ENCODE results near the gene LRRC72. TPM values are rescaled to one million over a fixed set of nuclear protein-coding genes. Genes with fewer than 3 reads are reported as not detected.

LRRC72 gene
- total and polyA plus RNA-seq, 2 experiments from 2014 or later: not detected

DNA sequence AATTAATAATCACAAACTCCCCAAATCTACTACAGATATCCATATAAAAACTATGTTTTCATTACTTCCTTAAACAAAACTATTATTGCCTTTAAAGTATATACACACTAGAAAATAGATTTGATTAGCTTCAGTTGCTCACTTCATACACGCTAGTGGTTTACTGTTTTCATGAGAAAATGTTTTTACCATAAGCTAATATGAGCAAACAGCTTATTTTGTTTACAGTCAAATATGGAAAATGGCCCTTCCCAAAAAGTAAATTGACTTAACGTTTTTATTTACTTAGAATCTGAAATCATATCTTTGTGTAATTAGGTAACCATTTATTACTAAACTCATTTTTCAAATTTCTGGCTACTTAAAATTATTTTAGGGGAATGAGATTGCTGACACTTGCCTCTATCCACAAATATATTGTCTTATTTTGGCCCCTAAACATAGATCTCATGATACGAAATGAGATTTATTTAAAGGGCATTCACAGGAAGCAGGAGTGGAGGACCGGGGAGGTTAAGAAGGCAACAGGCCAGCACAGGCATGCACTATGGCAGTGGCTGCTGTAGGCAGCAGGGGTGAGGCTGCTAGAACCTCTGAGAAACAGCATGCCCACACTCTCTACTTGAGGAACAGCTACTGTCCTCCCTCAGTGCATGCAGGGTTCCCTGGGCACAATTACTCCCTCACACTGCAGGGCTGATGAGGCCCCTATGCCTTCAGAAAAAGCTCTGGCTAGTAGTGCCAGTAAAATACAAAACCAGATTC lies 31.5 kb upstream of the LRRC72 start (continued):
- TF ChIP-seq, protein P1, sequence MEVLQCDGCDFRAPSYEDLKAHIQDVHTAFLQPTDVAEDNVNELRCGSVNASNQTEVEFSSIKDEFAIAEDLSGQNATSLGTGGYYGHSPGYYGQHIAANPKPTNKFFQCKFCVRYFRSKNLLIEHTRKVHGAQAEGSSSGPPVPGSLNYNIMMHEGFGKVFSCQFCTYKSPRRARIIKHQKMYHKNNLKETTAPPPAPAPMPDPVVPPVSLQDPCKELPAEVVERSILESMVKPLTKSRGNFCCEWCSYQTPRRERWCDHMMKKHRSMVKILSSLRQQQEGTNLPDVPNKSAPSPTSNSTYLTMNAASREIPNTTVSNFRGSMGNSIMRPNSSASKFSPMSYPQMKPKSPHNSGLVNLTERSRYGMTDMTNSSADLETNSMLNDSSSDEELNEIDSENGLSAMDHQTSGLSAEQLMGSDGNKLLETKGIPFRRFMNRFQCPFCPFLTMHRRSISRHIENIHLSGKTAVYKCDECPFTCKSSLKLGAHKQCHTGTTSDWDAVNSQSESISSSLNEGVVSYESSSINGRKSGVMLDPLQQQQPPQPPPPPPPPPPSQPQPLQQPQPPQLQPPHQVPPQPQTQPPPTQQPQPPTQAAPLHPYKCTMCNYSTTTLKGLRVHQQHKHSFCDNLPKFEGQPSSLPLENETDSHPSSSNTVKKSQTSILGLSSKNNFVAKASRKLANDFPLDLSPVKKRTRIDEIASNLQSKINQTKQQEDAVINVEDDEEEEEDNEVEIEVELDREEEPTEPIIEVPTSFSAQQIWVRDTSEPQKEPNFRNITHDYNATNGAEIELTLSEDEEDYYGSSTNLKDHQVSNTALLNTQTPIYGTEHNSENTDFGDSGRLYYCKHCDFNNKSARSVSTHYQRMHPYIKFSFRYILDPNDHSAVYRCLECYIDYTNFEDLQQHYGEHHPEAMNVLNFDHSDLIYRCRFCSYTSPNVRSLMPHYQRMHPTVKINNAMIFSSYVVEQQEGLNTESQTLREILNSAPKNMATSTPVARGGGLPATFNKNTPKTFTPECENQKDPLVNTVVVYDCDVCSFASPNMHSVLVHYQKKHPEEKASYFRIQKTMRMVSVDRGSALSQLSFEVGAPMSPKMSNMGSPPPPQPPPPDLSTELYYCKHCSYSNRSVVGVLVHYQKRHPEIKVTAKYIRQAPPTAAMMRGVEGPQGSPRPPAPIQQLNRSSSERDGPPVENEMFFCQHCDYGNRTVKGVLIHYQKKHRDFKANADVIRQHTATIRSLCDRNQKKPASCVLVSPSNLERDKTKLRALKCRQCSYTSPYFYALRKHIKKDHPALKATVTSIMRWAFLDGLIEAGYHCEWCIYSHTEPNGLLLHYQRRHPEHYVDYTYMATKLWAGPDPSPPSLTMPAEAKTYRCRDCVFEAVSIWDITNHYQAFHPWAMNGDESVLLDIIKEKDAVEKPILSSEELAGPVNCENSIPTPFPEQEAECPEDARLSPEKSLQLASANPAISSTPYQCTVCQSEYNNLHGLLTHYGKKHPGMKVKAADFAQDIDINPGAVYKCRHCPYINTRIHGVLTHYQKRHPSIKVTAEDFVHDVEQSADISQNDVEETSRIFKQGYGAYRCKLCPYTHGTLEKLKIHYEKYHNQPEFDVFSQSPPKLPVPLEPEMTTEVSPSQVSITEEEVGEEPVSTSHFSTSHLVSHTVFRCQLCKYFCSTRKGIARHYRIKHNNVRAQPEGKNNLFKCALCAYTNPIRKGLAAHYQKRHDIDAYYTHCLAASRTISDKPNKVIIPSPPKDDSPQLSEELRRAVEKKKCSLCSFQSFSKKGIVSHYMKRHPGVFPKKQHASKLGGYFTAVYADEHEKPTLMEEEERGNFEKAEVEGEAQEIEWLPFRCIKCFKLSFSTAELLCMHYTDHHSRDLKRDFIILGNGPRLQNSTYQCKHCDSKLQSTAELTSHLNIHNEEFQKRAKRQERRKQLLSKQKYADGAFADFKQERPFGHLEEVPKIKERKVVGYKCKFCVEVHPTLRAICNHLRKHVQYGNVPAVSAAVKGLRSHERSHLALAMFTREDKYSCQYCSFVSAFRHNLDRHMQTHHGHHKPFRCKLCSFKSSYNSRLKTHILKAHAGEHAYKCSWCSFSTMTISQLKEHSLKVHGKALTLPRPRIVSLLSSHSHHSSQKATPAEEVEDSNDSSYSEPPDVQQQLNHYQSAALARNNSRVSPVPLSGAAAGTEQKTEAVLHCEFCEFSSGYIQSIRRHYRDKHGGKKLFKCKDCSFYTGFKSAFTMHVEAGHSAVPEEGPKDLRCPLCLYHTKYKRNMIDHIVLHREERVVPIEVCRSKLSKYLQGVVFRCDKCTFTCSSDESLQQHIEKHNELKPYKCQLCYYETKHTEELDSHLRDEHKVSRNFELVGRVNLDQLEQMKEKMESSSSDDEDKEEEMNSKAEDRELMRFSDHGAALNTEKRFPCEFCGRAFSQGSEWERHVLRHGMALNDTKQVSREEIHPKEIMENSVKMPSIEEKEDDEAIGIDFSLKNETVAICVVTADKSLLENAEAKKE (CRISPR knock-in tag; IDR thresholded peaks at IDR 0.05): no peak
- TF ChIP-seq CREB1 (CRISPR knock-in tag; IDR thresholded peaks at IDR 0.05; ENCODE audit: low read depth): no peak
- TF ChIP-seq, protein P2, sequence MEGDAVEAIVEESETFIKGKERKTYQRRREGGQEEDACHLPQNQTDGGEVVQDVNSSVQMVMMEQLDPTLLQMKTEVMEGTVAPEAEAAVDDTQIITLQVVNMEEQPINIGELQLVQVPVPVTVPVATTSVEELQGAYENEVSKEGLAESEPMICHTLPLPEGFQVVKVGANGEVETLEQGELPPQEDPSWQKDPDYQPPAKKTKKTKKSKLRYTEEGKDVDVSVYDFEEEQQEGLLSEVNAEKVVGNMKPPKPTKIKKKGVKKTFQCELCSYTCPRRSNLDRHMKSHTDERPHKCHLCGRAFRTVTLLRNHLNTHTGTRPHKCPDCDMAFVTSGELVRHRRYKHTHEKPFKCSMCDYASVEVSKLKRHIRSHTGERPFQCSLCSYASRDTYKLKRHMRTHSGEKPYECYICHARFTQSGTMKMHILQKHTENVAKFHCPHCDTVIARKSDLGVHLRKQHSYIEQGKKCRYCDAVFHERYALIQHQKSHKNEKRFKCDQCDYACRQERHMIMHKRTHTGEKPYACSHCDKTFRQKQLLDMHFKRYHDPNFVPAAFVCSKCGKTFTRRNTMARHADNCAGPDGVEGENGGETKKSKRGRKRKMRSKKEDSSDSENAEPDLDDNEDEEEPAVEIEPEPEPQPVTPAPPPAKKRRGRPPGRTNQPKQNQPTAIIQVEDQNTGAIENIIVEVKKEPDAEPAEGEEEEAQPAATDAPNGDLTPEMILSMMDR (conservative IDR thresholded peaks at IDR 0.05; ENCODE audit: low read depth in 2 of 2): no peak

GRCh38 chr7:16498122-16498521 lies 28.5 kb upstream of the LRRC72 start:
- Mint-ChIP-seq H3K27me3 (ENCODE audit: insufficient read depth, low read depth, poor library complexity) (no peaks in the 10 kb centered on the region), H3K27ac (no peak overlapping the region), H3K4me1 (no peaks in the 10 kb centered on the region), H3K36me3 (ENCODE audit: low read depth) (no peaks in the 10 kb centered on the region), H3K4me3 (no peak overlapping the region), H3K9me3 (no peaks in the 10 kb centered on the region)
- Histone ChIP-seq H3K4me3 (no peak overlapping the region), H4K20me1 (replicated peaks; ENCODE audit: insufficient read depth) (no peaks in the 10 kb centered on the region), H3K4me1 (ENCODE audit: insufficient read depth) (no peaks in the 10 kb centered on the region), H3K79me2 (replicated peaks; ENCODE audit: insufficient read depth) (no peaks in the 10 kb centered on the region), H3K4me2 (no peak overlapping the region), H3K27me3 (ENCODE audit: insufficient read depth) (no peaks in the 10 kb centered on the region), H2AFZ (no peak overlapping the region), H3F3A (replicated peaks; ENCODE audit: low read depth) (no peaks in the 10 kb centered on the region), H3K36me3 (ENCODE audit: insufficient read depth) (no peaks in the 10 kb centered on the region), H3K27ac (ENCODE audit: low read depth) (no peak overlapping the region), H3K9me2 (ENCODE audit: insufficient read depth) (no peaks in the 10 kb centered on the region)
- TF ChIP-seq STAT1 (IDR thresholded peaks at IDR 0.05; ENCODE audit: unreplicated experiment): no peak
- no peak for TF ChIP-seq ZNF114 (CRISPR knock-in tag; IDR thresholded peaks at IDR 0.05)
- no peak for TF ChIP-seq NANOG (IDR thresholded peaks at IDR 0.05; ENCODE audit: borderline replicate concordance)
- TF ChIP-seq CREB1 (CRISPR knock-in tag; IDR thresholded peaks at IDR 0.05; ENCODE audit: low read depth): no peak
- DNase-seq (ENCODE audit: low spot score) (no peak), ATAC-seq (no peak)
